PC-3 (cell line): ENCODE measurements around the gene KCNIP4. TPM values are rescaled to one million over a fixed set of nuclear protein-coding genes. Genes with fewer than 3 reads are reported as not detected.
A peak's percentile ranks its signal among the peaks of the same experiment; 100 is the strongest.

Source experiments
- ATAC-seq: fragments of 200-7000 bp; cut with Tn5 transposase; 2 replicates; pipeline ENCODE4 v1.9.1; 2020; ENCODE audit warnings: mild to moderate bottlenecking, moderate library complexity
- BruUV-seq: library from RNA; stranded (reverse); fragments of 400-500 nt; replicated peaks from 2 replicates; lab custom pipeline; 2021; lab: Mats Ljungman, UMichigan
- CTCF ChIA-PET: fragments of 300-600 bp; sonication (Branson Sonifier 250); formaldehyde crosslinking; loops from one replicate; lab custom pipeline; 2022; ENCODE audit warnings: antibody characterized with exemption; lab: Charles Lee
- POLR2A ChIA-PET: fragments of 300-600 bp; sonication (Branson Sonifier 250); formaldehyde crosslinking; loops from one replicate; lab custom pipeline; 2022; ENCODE audit warnings: antibody characterized with exemption; ENCODE audit not compliant: unreplicated experiment; lab: Charles Lee
- DNase-seq: peaks from one replicate; pipeline ENCODE4 v3.0.0-alpha.2; 2015
- H2AFZ ChIP-seq: fragments of 300-600 bp; sonication (generic); 2 replicates; pipeline ENCODE4 v1.6.0; 2016; ENCODE audit warnings: antibody characterized with exemption, low read length
- H3F3A ChIP-seq: fragments of 300-600 bp; sonication (generic); one replicate; pipeline ENCODE4 v1.6.0; 2017; ENCODE audit warnings: antibody characterized with exemption, low read length, control low read depth, mild to moderate bottlenecking; ENCODE audit not compliant: unreplicated experiment
- H3K27ac ChIP-seq: fragments of 300-600 bp; sonication (generic); 2 replicates; pipeline ENCODE4 v1.5.1; 2016; ENCODE audit warnings: mild to moderate bottlenecking, low read length
- H3K27me3 ChIP-seq: fragments of 300-600 bp; sonication (generic); 2 replicates; pipeline ENCODE4 v1.6.1; 2016; ENCODE audit warnings: low read length, mixed read lengths
- H3K36me3 ChIP-seq: fragments of 300-600 bp; sonication (generic); 2 replicates; pipeline ENCODE4 v1.6.1; 2016; ENCODE audit warnings: low read depth, mixed run types, low read length, mixed read lengths
- H3K4me1 ChIP-seq: fragments of 300-600 bp; sonication (generic); 2 replicates; pipeline ENCODE4 v1.5.1; 2016; ENCODE audit warnings: low read length; ENCODE audit not compliant: insufficient read depth
- H3K4me2 ChIP-seq: fragments of 300-600 bp; sonication (generic); 2 replicates; pipeline ENCODE4 v1.6.0; 2016; ENCODE audit warnings: low read length
- H3K4me3 ChIP-seq: fragments of 300-600 bp; sonication (generic); 2 replicates; pipeline ENCODE4 v1.5.1; 2016; ENCODE audit warnings: mild to moderate bottlenecking, low read length, mixed read lengths
- H3K79me2 ChIP-seq: fragments of 300-600 bp; sonication (generic); 2 replicates; pipeline ENCODE4 v1.6.1; 2017; ENCODE audit warnings: low read length, mixed read lengths
- H3K9ac ChIP-seq: fragments of 300-600 bp; sonication (generic); 2 replicates; pipeline ENCODE4 v1.6.0; 2016; ENCODE audit warnings: mild to moderate bottlenecking, low read length
- H3K9me2 ChIP-seq: fragments of 300-600 bp; sonication (generic); replicated peaks from 2 replicates; pipeline ENCODE4 v1.6.1; 2016; ENCODE audit warnings: mixed run types, low read length, mixed read lengths
- H3K9me3 ChIP-seq: fragments of 300-600 bp; sonication (generic); 2 replicates; pipeline ENCODE4 v1.6.1; 2016; ENCODE audit warnings: low read length, mixed read lengths
- H4K20me1 ChIP-seq: fragments of 300-600 bp; sonication (generic); 2 replicates; pipeline ENCODE4 v1.6.1; 2016; ENCODE audit warnings: low read length, mixed read lengths
- CTCF ChIP-seq: fragments of 300-600 bp; sonication (generic); conservative IDR thresholded peaks from 2 replicates; pipeline ENCODE4 v1.5.1; 2017; ENCODE audit warnings: antibody characterized with exemption, low read depth, mild to moderate bottlenecking, low read length
- EZH2 ChIP-seq: fragments of 300-600 bp; sonication (generic); IDR thresholded peaks from one replicate; pipeline ENCODE4 v1.6.1; 2017; ENCODE audit warnings: antibody characterized with exemption, mild to moderate bottlenecking, low read length; ENCODE audit not compliant: unreplicated experiment
- EZH2phosphoT487 ChIP-seq: fragments of 300-600 bp; sonication (generic); IDR thresholded peaks from 2 replicates; pipeline ENCODE4 v1.6.1; 2018; ENCODE audit warnings: mild to moderate bottlenecking, antibody characterized with exemption, low read length, borderline replicate concordance
- intact Hi-C: fragments of 100-400 bp; cut with micrococcal nuclease; formaldehyde crosslinking; loops from 2 replicates; pipeline ENCODE4 v1.9.0; 2023
- total RNA-seq: library from RNA; depleted of rRNA; stranded (reverse); fragments of >200 nt; gene quantifications from 2 replicates; pipeline ENCODE4 v1.2.3, GENCODE V29; 2014

KCNIP4 gene
- total RNA-seq, 1 experiment from 2014 or later = not detected

DNA sequence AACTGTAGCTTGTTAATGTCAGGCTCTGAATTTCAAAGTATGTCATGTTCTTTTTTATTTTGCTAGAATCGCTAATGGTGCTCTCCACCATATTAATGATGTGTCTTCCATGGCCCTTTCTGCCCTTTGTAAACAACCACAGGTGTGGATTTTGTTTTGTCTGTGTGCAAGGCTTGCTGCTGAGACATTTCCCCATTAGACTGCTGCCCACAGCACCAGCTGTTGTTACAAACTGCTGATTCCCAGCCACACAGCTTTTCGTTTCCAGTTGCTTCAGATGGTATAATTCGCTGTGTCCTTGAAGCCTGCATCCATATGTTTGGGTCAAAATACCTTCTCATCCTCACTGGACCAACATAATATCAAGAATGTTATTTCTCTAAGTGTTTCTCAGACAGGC lies 32.8 kb downstream of the KCNIP4 start:
- H3K4me2 ChIP-seq = no peak overlapping the region
- H3K27ac ChIP-seq = no peak overlapping the region
- BruUV-seq = no TSS peak
- H3K9ac ChIP-seq = no peak overlapping the region
- no peaks in the 10 kb centered on the region for H3K4me1 ChIP-seq
- H3K4me3 ChIP-seq = no peak overlapping the region
- ChIA-PET POLR2A (no interaction called here), CTCF (no interaction called here)
- TF ChIP-seq EZH2 = no peak
- H3K9me2 ChIP-seq = no peaks in the 10 kb centered on the region
- no peaks in the 10 kb centered on the region for H3F3A ChIP-seq
- H2AFZ ChIP-seq = no peak overlapping the region
- intact Hi-C loops = no loop called here
- no peaks in the 10 kb centered on the region for H4K20me1 ChIP-seq
- no peak for DNase-seq
- no peaks in the 10 kb centered on the region for H3K27me3 ChIP-seq
- no peaks in the 10 kb centered on the region for H3K79me2 ChIP-seq
- ATAC-seq = no peak
- no peaks in the 10 kb centered on the region for H3K36me3 ChIP-seq
- no peaks in the 10 kb centered on the region for H3K9me3 ChIP-seq

GRCh38 chr4:21901831-21902230 lies 46.7 kb downstream of the KCNIP4 start:
- CTCF ChIA-PET = no interaction called here
- intact Hi-C loops = loop anchor here (1.0 to 10.0 kb wide), 7 partner anchors 14 to 483 kb away; no protein-coding TSS in a partner anchor
- peak overlapping the region; percentile 74 for H3K4me2 ChIP-seq

DNA sequence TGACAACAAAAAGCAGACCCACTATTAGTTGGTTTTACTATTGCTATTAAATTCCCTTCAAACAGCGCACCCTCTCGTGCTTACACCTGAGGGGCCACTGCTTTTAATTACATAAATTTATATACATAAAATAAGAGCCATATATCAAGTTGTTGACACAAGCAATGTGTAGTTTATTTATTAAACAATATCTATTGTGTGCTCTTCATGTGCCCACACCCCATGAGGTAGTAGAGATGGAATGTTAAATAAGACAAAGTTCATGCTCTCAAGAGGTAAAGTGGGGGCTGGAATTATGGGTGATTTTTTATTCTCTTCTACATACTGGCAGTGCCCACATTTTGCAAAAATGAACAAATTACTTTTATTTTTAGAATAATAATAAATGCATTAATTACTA lies 47.3 kb downstream of the KCNIP4 start:
- Histone ChIP-seq H3K4me3 (peak overlapping the region; percentile 44; the same call in 1 of the 2 replicates), H3K9ac (peak overlapping the region; percentile 84), H3K4me1 (peaks cover 30% of the 10 kb centered on the region), H2AFZ (no peak overlapping the region), H3K27ac (peak overlapping the region; percentile 100), H3K9me2 (no peaks in the 10 kb centered on the region), H3K9me3 (peaks cover 17% of the 10 kb centered on the region), H3K4me2 (peak overlapping the region; percentile 74), H3K79me2 (no peaks in the 10 kb centered on the region), H4K20me1 (no peaks in the 10 kb centered on the region), H3K36me3 (peaks cover 7% of the 10 kb centered on the region; the same call in 1 of the 2 replicates), H3F3A (no peaks in the 10 kb centered on the region), H3K27me3 (no peaks in the 10 kb centered on the region)
- DNase-seq (peak; percentile 78), ATAC-seq (peak; percentile 89)
- ChIA-PET POLR2A (no interaction called here), CTCF (no interaction called here)
- TF ChIP-seq EZH2 (no peak), CTCF (no peak), EZH2phosphoT487 (no peak)
- no TSS peak for BruUV-seq
- intact Hi-C loops = loop anchor here (1.0 to 10.0 kb wide), 7 partner anchors 13 to 484 kb away; no protein-coding TSS in a partner anchor

More at GRCh38 chr4:21901831-21902230, 46.7 kb downstream of the KCNIP4 start:
- H3K9me3 ChIP-seq = peaks cover 17% of the 10 kb centered on the region
- H3K27ac ChIP-seq = peak overlapping the region; percentile 100
- no peaks in the 10 kb centered on the region for H4K20me1 ChIP-seq
- peak; percentile 70 for ATAC-seq
- H3F3A ChIP-seq = no peaks in the 10 kb centered on the region
- no TSS peak for BruUV-seq
- peaks cover 30% of the 10 kb centered on the region for H3K4me1 ChIP-seq
- no peaks in the 10 kb centered on the region for H3K27me3 ChIP-seq
- H2AFZ ChIP-seq = no peak overlapping the region
- H3K4me3 ChIP-seq = peak overlapping the region; percentile 44; the same call in 1 of the 2 replicates
- no peaks in the 10 kb centered on the region for H3K9me2 ChIP-seq
- peak overlapping the region; percentile 84 for H3K9ac ChIP-seq
- DNase-seq = peak; percentile 92
- peaks cover 7% of the 10 kb centered on the region; the same call in 1 of the 2 replicates for H3K36me3 ChIP-seq
- no peak for TF ChIP-seq EZH2
- POLR2A ChIA-PET = no interaction called here
- H3K79me2 ChIP-seq = no peaks in the 10 kb centered on the region
